GM12875 (cell line): ENCODE measurements around the gene BCAS1.

Experiments used
- H3K4me3 ChIP-seq: one replicate; pipeline ENCODE4 v1.5.1; 2011; ENCODE audit warnings: low read depth, low read length, control low read depth
- CTCF ChIP-seq: IDR thresholded peaks from 2 replicates; pipeline ENCODE4 v1.5.1; 2011; ENCODE audit warnings: low read depth, mild to moderate bottlenecking, control low read depth, inconsistent platforms, low read length, moderate library complexity, borderline replicate concordance; ENCODE audit not compliant: insufficient read depth

The BCAS1 gene

GRCh38 chr20:54103067-54103761 lies 32.8 kb upstream of the BCAS1 start:
- TF ChIP-seq CTCF = peak; percentile 88

GRCh38 chr20:54102543-54102942 lies 32.1 kb upstream of the BCAS1 start:
- H3K4me3 ChIP-seq = no peak overlapping the region
- no peak for TF ChIP-seq CTCF

More at GRCh38 chr20:54103067-54103761, 32.8 kb upstream of the BCAS1 start:
- no peak overlapping the region for H3K4me3 ChIP-seq

GRCh38 chr20:54100563-54100962 lies 30.2 kb upstream of the BCAS1 start:
- no peak for TF ChIP-seq CTCF
- H3K4me3 ChIP-seq = no peak overlapping the region

- no peak overlapping the region for H3K4me3 ChIP-seq
- no peak for TF ChIP-seq CTCF
These were observed 29.5 kb upstream of the BCAS1 start for GRCh38 chr20:54099894-54100293.

GRCh38 chr20:54098047-54098446 lies 27.7 kb upstream of the BCAS1 start:
- no peak for TF ChIP-seq CTCF
- H3K4me3 ChIP-seq = no peak overlapping the region

- TF ChIP-seq CTCF = no peak
- H3K4me3 ChIP-seq = no peak overlapping the region
These were observed 26.8 kb upstream of the BCAS1 start for GRCh38 chr20:54097236-54097529.

GRCh38 chr20:54095824-54096223 lies 25.4 kb upstream of the BCAS1 start:
- no peak overlapping the region for H3K4me3 ChIP-seq
- TF ChIP-seq CTCF = no peak
